GM21529 (cell line): ENCODE measurements around the gene BAIAP3.

Source experiments
- ATAC-seq: cut with Tn5 transposase; IDR thresholded peaks from one replicate; pipeline ENCODE4 v1.9.1; 2021; ENCODE audit not compliant: unreplicated experiment

BAIAP3 gene

GRCh38 chr16:1389762-1390161 lies 56.3 kb downstream of the BAIAP3 start:
- no peak for ATAC-seq

- ATAC-seq: no peak
Observed at GRCh38 chr16:1390239-1390779, 56.9 kb downstream of the BAIAP3 start.

GRCh38 chr16:1392826-1393225 lies 59.4 kb downstream of the BAIAP3 start:
- ATAC-seq: no peak

GRCh38 chr16:1393613-1394176 lies 60.2 kb downstream of the BAIAP3 start:
- ATAC-seq: no peak

GRCh38 chr16:1394367-1394951 lies 61.0 kb downstream of the BAIAP3 start:
- no peak for ATAC-seq

GRCh38 chr16:1395444-1396031 lies 62.1 kb downstream of the BAIAP3 start:
- ATAC-seq: no peak

- no peak for ATAC-seq
Observed at GRCh38 chr16:1397779-1398178, 64.3 kb downstream of the BAIAP3 start.

- no peak for ATAC-seq
Observed at GRCh38 chr16:1398351-1398750, 64.9 kb downstream of the BAIAP3 start.
